Hindlimb muscle (tissue), 1 donor: Measurements from ENCODE around the gene ADAM33. TPM values are rescaled to one million over a fixed set of nuclear protein-coding genes. Genes with fewer than 3 reads are reported as not detected.

ENCODE experiments used
- DNase-seq: peaks from one replicate; pipeline ENCODE4 v3.0.0-alpha.2; 2013
- polyA plus RNA-seq: library from polyadenylated mRNA; unstranded; fragments of 120-200 nt; gene quantifications from one replicate; pipeline ENCODE4 v1.2.1, GENCODE V29; 2013; ENCODE audit not compliant: insufficient read length

ADAM33 gene
- polyA plus RNA-seq, 1 donor = 61.5 TPM

GRCh38 chr20:3710011-3710466, 28.2 kb upstream of the ADAM33 start:
- DNase-seq = no peak

GRCh38 chr20:3707508-3707899, 25.7 kb upstream of the ADAM33 start:
- no peak for DNase-seq

GRCh38 chr20:3706774-3707507, 25.1 kb upstream of the ADAM33 start:
- no peak for DNase-seq

- no peak for DNase-seq
Observed at GRCh38 chr20:3705970-3706739, 24.3 kb upstream of the ADAM33 start.

GRCh38 chr20:3705491-3705969, 23.7 kb upstream of the ADAM33 start:
- DNase-seq = no peak

DNA sequence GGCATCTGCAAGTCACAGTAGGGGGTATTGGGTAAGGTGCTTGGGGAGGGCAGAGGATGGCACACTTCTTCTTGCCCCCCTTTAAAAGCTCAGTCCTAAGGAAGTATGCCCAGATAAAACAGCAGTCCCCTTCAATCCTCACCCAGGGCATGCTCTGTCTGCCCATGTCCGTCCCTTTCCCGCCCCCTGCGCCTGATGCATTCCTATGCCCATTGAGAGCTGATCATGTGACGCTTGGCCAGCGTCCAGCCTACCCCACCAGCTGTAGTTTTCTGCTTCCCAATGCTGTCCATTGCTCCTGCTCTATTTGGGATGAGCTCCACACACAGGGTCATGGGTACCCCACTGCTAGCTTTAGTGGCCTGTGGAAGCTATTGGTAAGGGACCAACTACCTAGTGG, 22.3 kb upstream of the ADAM33 start:
- no peak for DNase-seq

DNA sequence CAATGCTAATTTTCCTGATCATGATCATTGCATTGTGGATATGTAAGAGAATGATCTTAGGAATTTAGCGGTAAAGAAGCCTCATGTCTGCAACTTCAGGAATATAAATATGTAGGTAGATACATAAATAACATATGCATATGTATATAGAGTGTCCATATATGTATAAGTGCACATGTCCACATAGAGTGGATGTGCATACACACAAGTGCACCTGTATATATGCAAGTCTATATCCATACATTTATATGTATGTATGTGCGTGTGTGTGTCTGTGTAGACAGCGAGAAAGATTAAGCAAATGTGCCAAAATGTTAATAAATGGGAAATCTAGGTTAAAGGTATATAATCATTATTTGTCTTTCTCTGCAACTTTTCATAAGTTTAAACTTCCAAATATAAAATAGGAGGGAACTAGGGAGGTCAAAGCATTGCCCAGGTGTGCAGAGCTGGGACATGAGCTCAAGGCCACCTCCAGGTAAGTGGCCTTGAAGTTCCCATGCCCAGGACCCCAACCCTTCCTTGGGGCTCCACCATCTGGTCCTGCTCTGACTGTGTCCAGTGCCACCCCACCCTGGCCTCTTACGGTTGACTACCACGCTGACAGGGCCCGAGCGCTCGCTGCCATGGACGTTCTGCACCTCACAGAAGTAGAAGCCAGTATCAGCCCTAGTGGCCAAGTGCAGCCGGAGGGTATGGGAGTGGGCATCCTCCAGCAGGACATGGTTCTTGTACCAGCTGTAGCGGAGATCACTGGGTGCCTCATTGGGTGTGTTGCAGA, 21.0 kb upstream of the ADAM33 start:
- DNase-seq = no peak

DNA sequence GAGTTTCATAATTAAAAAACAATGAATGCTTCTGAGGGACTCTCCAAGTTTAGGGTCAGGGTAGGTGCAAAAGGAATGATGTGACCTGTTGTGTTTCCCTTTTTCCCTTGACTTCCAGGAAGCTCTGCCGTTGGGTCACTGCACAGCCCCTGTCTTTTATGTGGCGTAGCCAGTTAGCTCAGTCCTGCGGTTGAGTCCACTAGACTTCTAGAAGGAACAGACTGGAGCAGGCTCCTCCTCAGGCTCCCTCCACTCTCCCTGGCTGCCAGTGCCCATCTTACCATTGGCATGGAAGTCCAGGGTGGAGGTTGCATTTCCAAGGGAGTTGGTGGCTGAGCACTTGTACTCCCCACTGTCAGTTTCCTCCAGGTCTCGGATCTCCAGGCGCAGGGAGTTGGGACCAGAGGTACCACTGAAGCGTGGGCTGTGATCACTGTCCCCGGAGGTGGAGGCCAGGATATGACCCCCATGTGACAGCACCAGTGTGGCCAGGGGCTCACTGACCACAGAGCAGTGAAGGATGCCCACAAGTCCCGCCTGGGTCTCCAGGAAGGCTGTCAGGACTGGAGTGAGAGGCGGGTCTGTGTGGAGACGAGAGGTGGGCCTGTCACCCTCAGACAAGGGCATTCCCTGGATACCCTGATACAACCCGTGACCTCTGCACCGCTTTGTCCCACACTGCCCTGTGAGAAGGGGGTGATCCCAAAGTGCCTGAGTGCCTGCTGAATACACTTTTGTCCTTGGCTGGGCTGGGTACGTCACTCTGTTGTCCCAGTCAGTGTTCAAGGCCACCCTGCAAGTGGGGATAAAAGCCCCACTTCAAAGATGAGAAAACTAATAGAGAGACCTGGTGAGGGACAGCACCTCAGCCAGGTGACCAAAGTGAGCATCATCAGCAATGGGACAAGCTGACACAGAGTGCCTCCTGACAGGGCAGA, 19.5 kb upstream of the ADAM33 start:
- no peak for DNase-seq

DNA sequence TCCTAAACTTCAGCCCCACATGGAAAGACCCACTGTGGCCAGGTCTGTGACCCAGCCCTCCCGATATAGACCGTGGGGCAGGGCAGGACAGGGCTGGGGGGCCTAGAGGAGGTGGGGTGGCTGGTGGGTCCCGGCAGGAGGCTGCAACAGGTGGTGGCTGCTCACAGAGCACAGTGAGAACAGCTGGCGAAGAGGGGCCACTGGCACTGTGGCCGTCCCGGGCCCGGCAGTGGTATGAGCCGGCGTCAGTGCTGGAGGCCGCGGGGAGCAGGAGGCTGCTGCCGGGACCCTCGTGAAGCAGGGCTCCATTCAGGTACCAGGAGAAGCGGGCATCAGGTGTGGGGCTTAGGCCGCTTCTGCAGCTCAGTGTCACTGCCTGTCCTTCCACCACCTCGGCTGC, 17.2 kb upstream of the ADAM33 start:
- DNase-seq = no peak

- DNase-seq = no peak
Observed at GRCh38 chr20:3698591-3699001, 16.8 kb upstream of the ADAM33 start.

DNA sequence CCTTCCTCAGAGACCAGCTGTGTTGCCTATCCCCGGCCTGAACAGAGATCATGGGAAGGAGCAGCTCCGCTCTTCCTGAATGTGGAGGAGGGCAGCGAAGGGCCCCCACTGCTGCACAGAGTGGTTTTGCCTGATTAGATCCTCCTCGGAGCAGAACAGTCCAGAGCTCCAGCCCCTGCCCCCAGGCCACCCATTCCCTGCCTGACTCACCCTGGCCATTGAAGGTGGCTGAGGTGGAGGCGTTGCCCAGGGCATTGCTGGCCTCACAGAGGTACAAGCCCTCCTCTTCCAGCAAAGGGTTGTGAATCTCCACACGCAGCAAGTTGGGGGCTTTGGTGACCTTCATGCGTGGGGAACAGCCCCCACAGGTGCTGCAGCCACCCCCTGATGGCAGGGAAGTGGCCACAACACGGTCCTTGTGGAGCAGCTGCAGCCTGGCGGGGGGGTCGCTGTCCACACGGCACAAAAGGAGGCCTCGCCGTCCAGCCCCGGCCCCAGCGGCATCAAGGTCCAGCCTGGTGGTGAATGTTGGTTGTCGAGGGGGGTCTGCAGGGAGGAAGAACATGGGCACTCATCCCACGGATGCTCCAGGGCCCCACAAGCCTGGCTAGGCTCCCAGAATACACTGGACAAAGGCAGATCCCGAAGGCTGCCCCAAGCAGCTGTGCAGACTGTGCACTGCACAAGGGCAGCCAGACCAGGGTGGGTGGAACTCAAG, 15.9 kb upstream of the ADAM33 start:
- no peak for DNase-seq

DNA sequence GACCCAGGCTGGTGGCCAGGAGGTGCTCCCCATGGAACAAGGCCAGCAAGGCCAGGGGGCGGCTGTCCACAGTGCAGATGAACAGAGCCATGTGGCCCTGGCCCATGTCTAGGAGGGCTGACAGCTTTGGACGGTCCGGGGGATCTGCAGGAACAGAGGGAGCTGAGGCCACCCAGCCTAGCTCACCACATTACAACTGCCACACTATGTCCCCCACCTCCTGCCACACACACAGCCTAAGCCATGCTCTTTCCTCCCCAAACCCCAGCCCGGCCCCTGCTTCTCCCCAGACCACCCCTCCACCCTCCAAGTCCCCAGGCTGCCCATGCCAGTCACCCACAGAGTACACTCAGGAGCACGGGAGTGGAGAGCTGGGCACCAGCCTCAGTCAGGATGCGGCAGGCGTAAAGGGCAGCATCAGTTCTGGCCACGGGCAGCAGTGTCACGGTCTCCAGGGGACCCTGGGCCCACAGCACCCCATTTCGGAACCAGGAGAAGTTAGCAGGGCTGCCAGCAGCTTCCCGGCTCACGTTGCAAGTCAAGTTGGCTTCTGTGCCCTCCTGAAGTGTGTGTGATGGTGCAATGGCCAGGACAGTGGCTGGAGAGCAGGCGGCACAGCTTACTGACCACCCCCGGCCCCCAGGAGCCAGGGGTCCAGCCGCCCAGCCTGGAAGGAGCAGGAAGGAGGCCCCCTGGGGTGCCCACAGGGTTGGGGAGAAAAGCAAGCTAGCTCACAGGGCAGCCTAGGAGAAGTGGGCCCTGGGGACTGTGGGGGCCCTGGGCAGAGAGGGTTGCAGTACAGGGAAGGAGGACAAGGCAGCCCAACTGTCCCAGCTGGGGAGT, 15.2 kb upstream of the ADAM33 start:
- DNase-seq = no peak

DNA sequence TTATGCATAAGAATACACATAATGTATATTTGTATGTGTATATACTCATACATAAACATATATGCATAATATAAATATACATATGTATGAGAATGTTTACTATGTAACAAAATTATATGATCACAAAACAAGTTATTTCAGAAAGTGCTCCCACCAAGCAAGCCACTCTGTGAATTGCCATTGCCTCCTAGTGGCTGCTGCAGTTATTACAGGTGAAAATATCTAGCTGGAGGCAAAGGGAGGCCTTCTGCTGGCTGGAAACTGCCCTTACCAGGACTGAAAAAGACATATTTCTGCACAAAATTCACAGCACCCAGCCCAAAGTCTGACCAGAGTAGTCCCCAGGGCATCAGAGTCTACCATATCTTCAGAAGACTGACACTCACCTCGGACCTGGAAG, 14.4 kb upstream of the ADAM33 start:
- no peak for DNase-seq

DNA sequence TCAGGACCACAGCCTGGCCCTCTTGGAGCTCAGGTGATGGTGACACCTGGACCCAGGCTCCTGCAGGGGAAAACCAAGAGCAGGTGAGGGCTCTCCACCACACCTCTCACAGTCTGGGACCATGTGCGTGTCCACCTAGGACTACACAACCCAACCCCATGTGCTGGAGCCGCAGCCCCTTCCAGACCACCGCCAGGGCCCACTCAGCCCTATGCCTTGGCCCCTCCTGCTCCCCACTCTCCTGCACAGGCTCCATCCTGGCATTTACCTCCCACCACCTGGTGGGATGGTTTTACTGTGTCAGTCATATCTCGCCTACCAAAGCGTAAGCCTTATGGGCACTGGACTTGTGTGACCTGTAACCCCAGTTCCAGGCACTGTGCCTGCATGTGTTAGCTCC, 13.1 kb upstream of the ADAM33 start:
- no peak for DNase-seq

GRCh38 chr20:3693376-3693775, 11.6 kb upstream of the ADAM33 start:
- DNase-seq = no peak

GRCh38 chr20:3692706-3693294, 11.0 kb upstream of the ADAM33 start:
- no peak for DNase-seq

GRCh38 chr20:3691897-3692296, 10.1 kb upstream of the ADAM33 start:
- DNase-seq = no peak

DNA sequence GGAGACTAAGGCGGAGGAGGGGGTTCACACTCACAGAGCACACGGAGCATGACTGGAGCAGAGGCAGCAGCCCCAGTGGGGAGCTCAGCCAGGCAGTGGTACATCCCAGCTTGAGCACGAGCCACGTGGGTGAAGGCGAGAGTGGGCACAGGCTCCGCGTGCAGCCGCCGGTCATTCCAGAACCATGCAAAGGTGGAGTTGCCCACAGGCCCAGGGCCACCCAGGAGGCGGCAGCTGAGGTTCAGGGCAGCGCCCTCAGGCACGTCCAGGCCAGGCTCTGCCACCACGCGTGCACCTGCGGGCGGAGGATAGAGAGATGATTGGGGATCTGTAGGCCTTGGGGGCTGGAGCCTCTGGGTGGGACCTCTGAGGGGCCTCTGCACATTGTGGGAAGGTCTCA, 9.5 kb upstream of the ADAM33 start:
- DNase-seq = no peak

DNA sequence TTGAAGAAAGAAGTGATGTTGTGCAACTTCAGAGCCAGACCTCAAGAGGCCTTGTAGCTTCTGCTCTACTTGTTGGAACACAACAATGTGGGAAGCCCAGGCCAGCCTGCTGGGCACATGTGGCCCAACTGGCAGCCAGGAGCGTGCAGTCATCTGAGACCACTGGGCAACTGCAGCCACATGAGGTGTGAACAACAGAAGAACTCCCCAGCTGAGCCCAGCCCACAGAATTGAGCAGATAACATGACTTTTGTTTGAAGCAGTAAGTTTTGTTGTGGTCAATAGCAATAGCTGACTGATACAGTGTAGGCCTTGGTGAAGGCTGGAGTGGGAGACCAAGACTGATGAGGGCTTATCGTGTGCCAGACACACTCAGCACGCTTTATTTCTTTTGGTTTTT, 8.6 kb upstream of the ADAM33 start:
- DNase-seq = no peak

DNA sequence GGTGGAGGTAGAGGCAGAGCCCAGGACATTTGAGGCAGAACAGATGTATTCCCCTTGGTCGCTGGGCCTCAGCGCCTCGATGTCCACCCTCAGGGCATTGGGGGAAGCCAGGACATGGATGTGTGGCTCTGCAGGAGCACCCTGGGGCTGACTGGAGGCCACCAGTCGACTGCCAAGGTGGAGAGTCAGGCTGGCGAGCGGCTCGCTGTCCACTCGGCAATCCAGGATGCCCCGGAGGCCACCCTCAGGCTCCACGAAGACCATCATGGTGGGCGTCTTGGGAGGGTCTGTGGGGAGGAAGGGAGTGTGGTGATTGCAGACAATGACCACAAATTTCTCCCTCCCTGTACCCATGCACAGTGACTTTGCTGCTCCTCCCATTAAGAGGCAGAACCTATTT, 8.2 kb upstream of the ADAM33 start:
- no peak for DNase-seq
